ENCODE data around the gene STAT5A. TPM values are rescaled to one million over a fixed set of nuclear protein-coding genes. Genes with fewer than 3 reads are reported as not detected.

The STAT5A gene
- total RNA-seq, 2 donors from 2014 or later, result 3.5 to 4.8 TPM

DNA sequence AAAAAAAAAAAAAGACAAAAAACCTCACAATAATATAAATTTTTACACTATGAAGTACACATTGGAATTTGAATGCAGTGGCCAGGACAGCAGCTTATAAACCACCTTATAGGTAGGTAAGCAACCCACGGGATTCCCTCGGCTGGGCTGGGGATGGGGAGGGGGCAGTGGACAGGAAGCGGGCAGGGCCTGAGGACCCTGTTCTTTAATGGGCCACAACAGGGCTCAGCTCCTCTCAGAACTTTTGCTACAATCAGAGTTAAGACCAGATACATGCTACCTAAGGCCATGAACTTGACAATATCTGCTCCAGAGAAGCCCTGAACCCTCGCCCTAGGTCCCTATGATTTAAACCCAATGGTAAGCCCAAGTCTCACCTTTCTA lies 25.1 kb downstream of the STAT5A start:
- Mint-ChIP-seq H3K36me3 (ENCODE audit: low read depth) (peaks cover 10% of the 10 kb centered on the region), H3K9me3 (no peaks in the 10 kb centered on the region), H3K4me3 (no peak overlapping the region), H3K27ac (peak overlapping the region; percentile 11), H3K27me3 (ENCODE audit: insufficient read depth) (peaks cover 1% of the 10 kb centered on the region), H3K4me1 (peaks cover 30% of the 10 kb centered on the region)
- no peak overlapping the region for H3K4me3 ChIP-seq (ENCODE audit: low read length)
- no peak overlapping the region for H3K9ac ChIP-seq (ENCODE audit: extremely low read depth, low read length, poor library complexity, severe bottlenecking)
- no peaks in the 10 kb centered on the region for H3K4me1 ChIP-seq (ENCODE audit: control insufficient read depth, insufficient read depth, low read length)
- no peak for DNase-seq
- H3K27ac ChIP-seq (ENCODE audit: low read depth, low read length), result no peak overlapping the region
- TF ChIP-seq, protein P1, sequence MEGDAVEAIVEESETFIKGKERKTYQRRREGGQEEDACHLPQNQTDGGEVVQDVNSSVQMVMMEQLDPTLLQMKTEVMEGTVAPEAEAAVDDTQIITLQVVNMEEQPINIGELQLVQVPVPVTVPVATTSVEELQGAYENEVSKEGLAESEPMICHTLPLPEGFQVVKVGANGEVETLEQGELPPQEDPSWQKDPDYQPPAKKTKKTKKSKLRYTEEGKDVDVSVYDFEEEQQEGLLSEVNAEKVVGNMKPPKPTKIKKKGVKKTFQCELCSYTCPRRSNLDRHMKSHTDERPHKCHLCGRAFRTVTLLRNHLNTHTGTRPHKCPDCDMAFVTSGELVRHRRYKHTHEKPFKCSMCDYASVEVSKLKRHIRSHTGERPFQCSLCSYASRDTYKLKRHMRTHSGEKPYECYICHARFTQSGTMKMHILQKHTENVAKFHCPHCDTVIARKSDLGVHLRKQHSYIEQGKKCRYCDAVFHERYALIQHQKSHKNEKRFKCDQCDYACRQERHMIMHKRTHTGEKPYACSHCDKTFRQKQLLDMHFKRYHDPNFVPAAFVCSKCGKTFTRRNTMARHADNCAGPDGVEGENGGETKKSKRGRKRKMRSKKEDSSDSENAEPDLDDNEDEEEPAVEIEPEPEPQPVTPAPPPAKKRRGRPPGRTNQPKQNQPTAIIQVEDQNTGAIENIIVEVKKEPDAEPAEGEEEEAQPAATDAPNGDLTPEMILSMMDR (conservative IDR thresholded peaks at IDR 0.05), result no peak
- no peaks in the 10 kb centered on the region for H3K9me3 ChIP-seq (ENCODE audit: control insufficient read depth, low read length)
- no peaks in the 10 kb centered on the region for H3K27me3 ChIP-seq (ENCODE audit: control insufficient read depth, insufficient read depth, low read length, poor library complexity, severe bottlenecking)
- peaks cover 5% of the 10 kb centered on the region for H3K36me3 ChIP-seq (ENCODE audit: control insufficient read depth, insufficient read depth, low read length)
- WGBS, 2 experiments (ENCODE audit: insufficient coverage in 1 of 2, insufficient read length in 1 of 2), result 90 to 100% methylated on average over 2 to 4 of the region's 4 CpGs

DNA sequence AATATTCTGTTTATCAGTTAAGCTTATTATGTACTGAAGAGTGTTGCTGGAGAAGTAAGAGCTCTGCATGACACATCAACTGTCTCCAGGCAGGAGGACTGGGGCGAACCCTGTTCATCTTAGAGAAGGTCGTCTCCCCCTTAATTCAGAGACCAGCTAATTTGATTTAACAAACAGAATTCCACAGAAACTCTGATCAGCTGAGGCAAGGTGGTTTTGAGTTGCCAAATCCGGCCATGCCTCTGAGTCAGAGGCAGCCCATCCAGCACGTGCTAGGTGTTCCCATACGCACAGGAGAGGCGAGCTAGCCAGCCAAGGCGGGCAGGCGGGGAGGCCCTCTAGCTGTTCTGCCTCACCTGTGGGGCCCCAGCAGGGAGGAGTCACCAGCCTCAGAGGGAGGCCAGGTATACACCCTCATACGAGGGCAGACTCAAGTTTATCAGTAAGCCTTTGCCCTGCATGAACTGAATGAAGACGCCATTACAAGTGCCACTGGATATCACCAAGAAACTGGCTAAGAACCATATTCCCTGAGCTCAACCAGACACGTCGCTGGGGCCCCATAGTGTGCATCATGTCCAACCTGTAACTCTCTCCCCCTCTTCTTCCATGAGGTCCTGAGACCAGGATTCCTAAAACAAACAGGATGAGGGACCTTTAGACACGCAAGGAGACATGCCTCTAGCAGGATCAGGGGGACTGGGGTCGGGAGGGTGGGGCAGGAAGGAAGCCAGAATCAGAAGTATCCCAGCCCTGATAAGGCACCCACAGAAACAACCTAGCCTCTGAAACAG lies 25.7 kb downstream of the STAT5A start:
- TF ChIP-seq, protein P1 (conservative IDR thresholded peaks at IDR 0.05), result no peak
- H3K4me3 ChIP-seq (ENCODE audit: low read length), result no peak overlapping the region
- peaks cover 12% of the 10 kb centered on the region for H3K36me3 Mint-ChIP-seq (ENCODE audit: low read depth)
- no peak for DNase-seq
- 86 to 99% methylated on average over 8 to 14 of the region's 14 CpGs for WGBS, 2 experiments (ENCODE audit: insufficient coverage in 1 of 2, insufficient read length in 1 of 2)
- H3K36me3 ChIP-seq (ENCODE audit: control insufficient read depth, insufficient read depth, low read length), result peaks cover 5% of the 10 kb centered on the region
- H3K9ac ChIP-seq (ENCODE audit: extremely low read depth, low read length, poor library complexity, severe bottlenecking), result no peak overlapping the region
- no peaks in the 10 kb centered on the region for H3K27me3 Mint-ChIP-seq (ENCODE audit: insufficient read depth)
- H3K4me1 ChIP-seq (ENCODE audit: control insufficient read depth, insufficient read depth, low read length), result no peaks in the 10 kb centered on the region
- H3K4me1 Mint-ChIP-seq, result peaks cover 30% of the 10 kb centered on the region
- no peak overlapping the region for H3K27ac ChIP-seq (ENCODE audit: low read depth, low read length)
- no peaks in the 10 kb centered on the region for H3K9me3 Mint-ChIP-seq
- H3K9me3 ChIP-seq (ENCODE audit: control insufficient read depth, low read length), result no peaks in the 10 kb centered on the region
- H3K4me3 Mint-ChIP-seq, result no peak overlapping the region
- no peaks in the 10 kb centered on the region for H3K27me3 ChIP-seq (ENCODE audit: control insufficient read depth, insufficient read depth, low read length, poor library complexity, severe bottlenecking)
- peak overlapping the region; percentile 11 for H3K27ac Mint-ChIP-seq

DNA sequence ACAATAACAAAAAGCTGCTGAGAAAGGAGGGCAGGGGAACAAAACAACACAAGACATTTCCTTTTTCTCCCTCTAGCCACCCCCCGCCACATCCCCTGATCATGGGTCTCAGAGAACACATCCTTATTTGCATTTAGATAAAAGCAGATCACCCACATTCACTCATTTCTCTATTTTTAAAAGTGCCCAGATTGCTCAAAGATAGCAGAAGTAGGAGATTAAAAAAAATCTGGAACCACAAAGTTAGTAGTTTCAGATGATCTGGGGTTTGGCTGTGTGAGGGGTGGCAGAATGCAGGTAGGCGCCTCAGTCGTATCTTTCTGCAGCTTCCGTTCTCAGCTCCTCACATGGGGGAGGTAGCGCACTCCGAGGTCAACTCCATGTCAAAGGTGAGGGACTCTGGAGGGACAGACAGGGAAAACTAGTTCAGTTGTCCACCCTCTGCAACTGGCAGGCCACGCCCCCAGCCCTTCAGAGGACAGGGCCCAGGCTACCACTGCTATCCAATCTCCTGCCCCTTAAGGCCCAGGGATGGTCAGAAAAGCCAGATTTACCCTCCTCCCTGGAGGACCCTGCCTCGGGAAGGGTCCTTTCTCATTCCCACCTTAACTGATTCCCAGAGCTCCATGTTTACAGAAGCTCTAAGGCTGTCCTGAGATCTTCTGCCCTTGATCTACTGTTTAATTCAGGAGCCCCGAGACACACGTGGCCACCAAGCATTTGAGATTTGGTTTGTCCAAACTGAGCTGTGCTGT lies 27.3 kb downstream of the STAT5A start:
- TF ChIP-seq, protein P1 (conservative IDR thresholded peaks at IDR 0.05), result no peak
- DNase-seq, result no peak
- H3K9ac ChIP-seq (ENCODE audit: extremely low read depth, low read length, poor library complexity, severe bottlenecking), result no peak overlapping the region
- Mint-ChIP-seq H3K4me3 (no peak overlapping the region), H3K27me3 (ENCODE audit: insufficient read depth) (no peaks in the 10 kb centered on the region), H3K36me3 (ENCODE audit: low read depth) (peaks cover 19% of the 10 kb centered on the region), H3K9me3 (no peaks in the 10 kb centered on the region), H3K4me1 (peaks cover 37% of the 10 kb centered on the region), H3K27ac (no peak overlapping the region)
- no peaks in the 10 kb centered on the region for H3K27me3 ChIP-seq (ENCODE audit: control insufficient read depth, insufficient read depth, low read length, poor library complexity, severe bottlenecking)
- H3K4me3 ChIP-seq (ENCODE audit: low read length), result no peak overlapping the region
- peaks cover 5% of the 10 kb centered on the region for H3K36me3 ChIP-seq (ENCODE audit: control insufficient read depth, insufficient read depth, low read length)
- no peaks in the 10 kb centered on the region for H3K4me1 ChIP-seq (ENCODE audit: control insufficient read depth, insufficient read depth, low read length)
- WGBS, 2 experiments (ENCODE audit: insufficient coverage in 1 of 2, insufficient read length in 1 of 2), result 92 to 96% methylated on average over 4 to 10 of the region's 10 CpGs
- no peak overlapping the region for H3K27ac ChIP-seq (ENCODE audit: low read depth, low read length)
- H3K9me3 ChIP-seq (ENCODE audit: control insufficient read depth, low read length), result no peaks in the 10 kb centered on the region

Measured in endodermal cell (in vitro differentiated cells).